Stimulated activated naive CD8-positive, alpha-beta T cell treated with anti-CD3 and anti-CD28 coated beads, Interleukin-15, Interleukin-2, amounts not matched to agents 100 U/mL and 50 U/mL, for 24 hours (primary cell): ENCODE data around the gene LRBA.

Experiments
- ATAC-seq: fragments of 150-1000 bp; cut with Tn5 transposase; one replicate; pipeline ENCODE4 v1.10.0; 2021
- DNase-seq: peaks from one replicate; pipeline ENCODE4 v3.0.0; 2021

The LRBA gene

GRCh38 chr4:150589157-150589556 lies 425.9 kb downstream of the LRBA start:
- no peak for ATAC-seq
- no peak for DNase-seq

- DNase-seq (no peak), ATAC-seq (no peak)
Observed at GRCh38 chr4:150588316-150588715, 426.8 kb downstream of the LRBA start.

- DNase-seq (no peak), ATAC-seq (no peak)
Observed at GRCh38 chr4:150586162-150586810, 428.8 kb downstream of the LRBA start.

- no peak for ATAC-seq
- no peak for DNase-seq
Observed at GRCh38 chr4:150585611-150586010, 429.5 kb downstream of the LRBA start.

- DNase-seq (no peak), ATAC-seq (no peak)
Observed at GRCh38 chr4:150584111-150584915, 430.8 kb downstream of the LRBA start.

- ATAC-seq = no peak
- no peak for DNase-seq
Observed at GRCh38 chr4:150583287-150584110, 431.6 kb downstream of the LRBA start.

- no peak for DNase-seq
- ATAC-seq = no peak
Observed at GRCh38 chr4:150582873-150583286, 432.2 kb downstream of the LRBA start.

GRCh38 chr4:150582146-150582872 lies 432.8 kb downstream of the LRBA start, which contains the start of gene MAB21L2:
TSS of gene MAB21L2 (plus strand) at chr4:150582151. CDS start at chr4:150583030, 879 bp downstream.
- ATAC-seq (no peak), DNase-seq (no peak)

- ATAC-seq = no peak
- no peak for DNase-seq
Observed at GRCh38 chr4:150581641-150582051, 433.4 kb downstream of the LRBA start.

GRCh38 chr4:150581056-150581605 lies 434.0 kb downstream of the LRBA start:
- ATAC-seq (no peak), DNase-seq (no peak)

GRCh38 chr4:150580306-150580705 lies 434.8 kb downstream of the LRBA start:
- ATAC-seq (no peak), DNase-seq (no peak)

- no peak for DNase-seq
Observed at GRCh38 chr4:150579551-150580234, 435.4 kb downstream of the LRBA start.

GRCh38 chr4:150578745-150579501 lies 436.2 kb downstream of the LRBA start:
- DNase-seq (no peak), ATAC-seq (no peak)

More at GRCh38 chr4:150579551-150580234, 435.4 kb downstream of the LRBA start:
- ATAC-seq = no peak

GRCh38 chr4:150577796-150578195 lies 437.3 kb downstream of the LRBA start:
- ATAC-seq = no peak

GRCh38 chr4:150574678-150575077 lies 440.4 kb downstream of the LRBA start:
- DNase-seq (no peak), ATAC-seq (no peak)

More at GRCh38 chr4:150577796-150578195, 437.3 kb downstream of the LRBA start:
- no peak for DNase-seq

- DNase-seq (no peak), ATAC-seq (no peak)
Observed at GRCh38 chr4:150573534-150573933, 441.6 kb downstream of the LRBA start.

- DNase-seq = no peak
- peak; percentile 19 for ATAC-seq
Observed at GRCh38 chr4:150572704-150573504, 442.2 kb downstream of the LRBA start.

GRCh38 chr4:150570862-150571261 lies 444.2 kb downstream of the LRBA start:
- no peak for ATAC-seq

GRCh38 chr4:150569998-150570535 lies 445.0 kb downstream of the LRBA start:
- ATAC-seq (no peak), DNase-seq (no peak)

More at GRCh38 chr4:150570862-150571261, 444.2 kb downstream of the LRBA start:
- DNase-seq = no peak
